HEK293 (cell line): ENCODE measurements around the gene PPP1R14B.

Experiments used
- AEBP2 ChIP-seq: fragments of 450-650 bp; formaldehyde crosslinking; IDR thresholded peaks from 2 replicates; pipeline ENCODE4 v1.5.1; 2016; ENCODE audit warnings: missing biosample characterization, missing genetic modification characterization, borderline replicate concordance
- ELK4 ChIP-seq: IDR thresholded peaks from 2 replicates; pipeline ENCODE4 v1.6.1; 2011; ENCODE audit warnings: mild to moderate bottlenecking, low read depth, low read length, borderline replicate concordance
- INSM2 ChIP-seq: fragments of 450-650 bp; formaldehyde crosslinking; IDR thresholded peaks from 2 replicates; pipeline ENCODE4 v1.5.1; 2016; ENCODE audit warnings: missing biosample characterization, missing genetic modification characterization
- KLF17 ChIP-seq: fragments of 450-650 bp; formaldehyde crosslinking; IDR thresholded peaks from 2 replicates; pipeline ENCODE4 v1.5.1; 2016; ENCODE audit warnings: missing biosample characterization, missing genetic modification characterization
- MEIS1 ChIP-seq: sonication (generic); formaldehyde crosslinking; IDR thresholded peaks from 2 replicates; pipeline ENCODE4 v1.8.1; 2022; ENCODE audit warnings: missing genetic modification reagents, mild to moderate bottlenecking, borderline replicate concordance
- PRDM6 ChIP-seq: fragments of 450-650 bp; formaldehyde crosslinking; IDR thresholded peaks from 2 replicates; pipeline ENCODE4 v1.5.1; 2017; ENCODE audit warnings: missing biosample characterization, missing genetic modification characterization
- ZBTB26 ChIP-seq: fragments of 450-650 bp; formaldehyde crosslinking; optimal IDR thresholded peaks from 2 replicates; pipeline ENCODE3; 2016; ENCODE audit warnings: missing biosample characterization, mild to moderate bottlenecking, missing genetic modification characterization
- ZNF155 ChIP-seq: fragments of 450-650 bp; formaldehyde crosslinking; IDR thresholded peaks from 2 replicates; pipeline ENCODE4 v1.5.1; 2016; ENCODE audit warnings: missing biosample characterization, missing genetic modification characterization
- ZNF18 ChIP-seq: fragments of 450-650 bp; formaldehyde crosslinking; IDR thresholded peaks from 2 replicates; pipeline ENCODE4 v1.5.1; 2016; ENCODE audit warnings: missing biosample characterization, missing genetic modification characterization
- ZNF23 ChIP-seq: fragments of 450-650 bp; formaldehyde crosslinking; IDR thresholded peaks from 2 replicates; pipeline ENCODE4 v1.5.1; 2016; ENCODE audit warnings: missing biosample characterization, missing genetic modification characterization, borderline replicate concordance
- ZNF266 ChIP-seq: fragments of 450-650 bp; formaldehyde crosslinking; IDR thresholded peaks from 2 replicates; pipeline ENCODE4 v1.5.1; 2016; ENCODE audit warnings: missing biosample characterization, missing genetic modification characterization, low read depth
- ZNF280D ChIP-seq: fragments of 450-650 bp; formaldehyde crosslinking; IDR thresholded peaks from 2 replicates; pipeline ENCODE4 v1.5.1; 2016; ENCODE audit warnings: missing biosample characterization, missing genetic modification characterization
- ZNF362 ChIP-seq: fragments of 450-650 bp; formaldehyde crosslinking; IDR thresholded peaks from 2 replicates; pipeline ENCODE4 v1.5.1; 2016; ENCODE audit warnings: missing biosample characterization, missing genetic modification characterization
- ZNF513 ChIP-seq: fragments of 450-650 bp; IDR thresholded peaks from 2 replicates; pipeline ENCODE4 v1.5.1; 2018; ENCODE audit warnings: missing biosample characterization, missing genetic modification characterization
- ZNF704 ChIP-seq: fragments of 450-650 bp; formaldehyde crosslinking; IDR thresholded peaks from 2 replicates; pipeline ENCODE4 v1.5.1; 2016; ENCODE audit warnings: missing biosample characterization, missing genetic modification characterization
- ZNF747 ChIP-seq: fragments of 450-650 bp; formaldehyde crosslinking; IDR thresholded peaks from 2 replicates; pipeline ENCODE4 v1.5.1; 2016; ENCODE audit warnings: missing biosample characterization, missing genetic modification characterization
- ZNF843 ChIP-seq: fragments of 450-650 bp; formaldehyde crosslinking; IDR thresholded peaks from 2 replicates; pipeline ENCODE4 v1.5.1; 2016; ENCODE audit warnings: missing biosample characterization, missing genetic modification characterization
- ZSCAN18 ChIP-seq: fragments of 450-650 bp; formaldehyde crosslinking; IDR thresholded peaks from 2 replicates; pipeline ENCODE4 v1.5.1; 2016; ENCODE audit warnings: missing biosample characterization, missing genetic modification characterization

PPP1R14B gene

GRCh38 chr11:64251016-64251752 is 4.4 kb upstream of the PPP1R14B start, which contains the start of gene PLCB3 (continued):
- TF ChIP-seq ZNF18 (tag by site-specific recombination): no peak
- TF ChIP-seq MEIS1 (CRISPR knock-in tag): no peak
- no peak for TF ChIP-seq INSM2 (tag by site-specific recombination)
- no peak for TF ChIP-seq ZNF266
- TF ChIP-seq ZNF23 (tag by site-specific recombination): no peak
- TF ChIP-seq ZSCAN18 (tag by site-specific recombination): no peak
- no peak for TF ChIP-seq AEBP2
- no peak for TF ChIP-seq PRDM6 (tag by site-specific recombination)
- TF ChIP-seq ZBTB26: peak; percentile 39
- TF ChIP-seq ZNF704 (tag by site-specific recombination): no peak
- TF ChIP-seq KLF17 (tag by site-specific recombination): peak; percentile 51; the same call in 1 of the 2 replicates
- TF ChIP-seq ELK4: no peak
- TF ChIP-seq ZNF747 (tag by site-specific recombination): no peak
- no peak for TF ChIP-seq ZNF843 (tag by site-specific recombination)
- TF ChIP-seq ZNF362 (tag by site-specific recombination): no peak
- TF ChIP-seq ZNF513: no peak
- TF ChIP-seq ZNF280D: no peak
- no peak for TF ChIP-seq ZNF155 (tag by site-specific recombination)
